Stimulated activated effector memory CD8-positive, alpha-beta T cell treated with anti-CD3 and anti-CD28 coated beads, Interleukin-12 subunit alpha, Interleukin-12 subunit beta, amount 100 ng/mL, for 72 hours (primary cell): ENCODE data around the gene IQGAP3.

ENCODE experiments used
- ATAC-seq: fragments of 150-1000 bp; cut with Tn5 transposase; 2 replicates; pipeline ENCODE4 v1.10.0; 2021
- DNase-seq, 2 donors: peaks; one replicate each; pipeline ENCODE4 v3.0.0; 2021 to 2022; ENCODE audit warnings: low spot score in 2 of 2
- H3K27ac Mint-ChIP-seq: one replicate; pipeline ENCODE4 v1.8.0; 2022; ENCODE audit warnings: mild to moderate bottlenecking, mixed read lengths
- H3K36me3 Mint-ChIP-seq: one replicate; pipeline ENCODE4 v1.8.0; 2022; ENCODE audit warnings: mild to moderate bottlenecking, mixed read lengths
- H3K4me1 Mint-ChIP-seq: one replicate; pipeline ENCODE4 v1.8.0; 2022; ENCODE audit warnings: mixed read lengths
- H3K4me3 Mint-ChIP-seq: one replicate; pipeline ENCODE4 v1.8.0; 2022; ENCODE audit warnings: mild to moderate bottlenecking, mixed read lengths
- H3K9me3 Mint-ChIP-seq: one replicate; pipeline ENCODE4 v1.8.0; 2022; ENCODE audit warnings: mixed read lengths

The IQGAP3 gene

GRCh38 chr1:156497078-156497742 lies 75.2 kb downstream of the IQGAP3 start:
- Mint-ChIP-seq H3K27ac (peak overlapping the region; percentile 99), H3K4me1 (peaks cover 81% of the 10 kb centered on the region), H3K36me3 (peaks cover 72% of the 10 kb centered on the region), H3K9me3 (no peaks in the 10 kb centered on the region), H3K4me3 (peak overlapping the region; percentile 85)
- DNase-seq = no peak
- ATAC-seq = no peak

- peak in 1 of 2 donors; percentile 64 for DNase-seq
- Mint-ChIP-seq H3K4me3 (peak overlapping the region; percentile 85), H3K36me3 (peaks cover 72% of the 10 kb centered on the region), H3K9me3 (no peaks in the 10 kb centered on the region), H3K27ac (peak overlapping the region; percentile 99), H3K4me1 (peaks cover 81% of the 10 kb centered on the region)
- peak; percentile 23 for ATAC-seq
Observed at GRCh38 chr1:156496211-156496761, 76.1 kb downstream of the IQGAP3 start.

- ATAC-seq = no peak
- no peak for DNase-seq
- peaks cover 87% of the 10 kb centered on the region for H3K4me1 Mint-ChIP-seq
- H3K27ac Mint-ChIP-seq = peak overlapping the region; percentile 99
- peak overlapping the region; percentile 85 for H3K4me3 Mint-ChIP-seq
- peaks cover 69% of the 10 kb centered on the region for H3K36me3 Mint-ChIP-seq
- H3K9me3 Mint-ChIP-seq = no peaks in the 10 kb centered on the region
Observed at GRCh38 chr1:156495401-156496140, 76.8 kb downstream of the IQGAP3 start.

GRCh38 chr1:156494309-156494895 lies 78.0 kb downstream of the IQGAP3 start:
- no peak for ATAC-seq
- no peak for DNase-seq
- Mint-ChIP-seq H3K9me3 (no peaks in the 10 kb centered on the region), H3K4me3 (peak overlapping the region; percentile 85), H3K4me1 (peaks cover 99% of the 10 kb centered on the region), H3K36me3 (peaks cover 67% of the 10 kb centered on the region), H3K27ac (peak overlapping the region; percentile 99)

- Mint-ChIP-seq H3K4me3 (peak overlapping the region; percentile 85), H3K27ac (peak overlapping the region; percentile 99), H3K4me1 (peaks cover 99% of the 10 kb centered on the region), H3K36me3 (peaks cover 65% of the 10 kb centered on the region), H3K9me3 (no peaks in the 10 kb centered on the region)
- ATAC-seq (no peak), DNase-seq (no peak)
Observed at GRCh38 chr1:156493742-156494141, 78.6 kb downstream of the IQGAP3 start.

GRCh38 chr1:156493154-156493631 lies 79.2 kb downstream of the IQGAP3 start:
- Mint-ChIP-seq H3K36me3 (peaks cover 67% of the 10 kb centered on the region), H3K27ac (peak overlapping the region; percentile 99), H3K4me3 (peak overlapping the region; percentile 85), H3K4me1 (peaks cover 99% of the 10 kb centered on the region), H3K9me3 (no peaks in the 10 kb centered on the region)
- no peak for DNase-seq
- ATAC-seq = no peak

GRCh38 chr1:156492591-156493080 lies 79.7 kb downstream of the IQGAP3 start:
- no peak for DNase-seq
- H3K4me1 Mint-ChIP-seq = peaks cover 99% of the 10 kb centered on the region
- peak overlapping the region; percentile 99 for H3K27ac Mint-ChIP-seq
- peak overlapping the region; percentile 85 for H3K4me3 Mint-ChIP-seq
- H3K9me3 Mint-ChIP-seq = no peaks in the 10 kb centered on the region
- peaks cover 67% of the 10 kb centered on the region for H3K36me3 Mint-ChIP-seq
- ATAC-seq = no peak

GRCh38 chr1:156492013-156492590 lies 80.3 kb downstream of the IQGAP3 start:
- ATAC-seq (no peak), DNase-seq (no peak)
- Mint-ChIP-seq H3K27ac (peak overlapping the region; percentile 99), H3K4me3 (peak overlapping the region; percentile 85), H3K36me3 (peaks cover 65% of the 10 kb centered on the region), H3K4me1 (peaks cover 99% of the 10 kb centered on the region), H3K9me3 (no peaks in the 10 kb centered on the region)

GRCh38 chr1:156491151-156491949 lies 81.0 kb downstream of the IQGAP3 start:
- H3K4me1 Mint-ChIP-seq = peaks cover 99% of the 10 kb centered on the region
- H3K27ac Mint-ChIP-seq = peak overlapping the region; percentile 99
- H3K36me3 Mint-ChIP-seq = peaks cover 62% of the 10 kb centered on the region
- H3K4me3 Mint-ChIP-seq = peak overlapping the region; percentile 85
- ATAC-seq (no peak), DNase-seq (no peak)
- H3K9me3 Mint-ChIP-seq = no peaks in the 10 kb centered on the region

- peak overlapping the region; percentile 85 for H3K4me3 Mint-ChIP-seq
- no peaks in the 10 kb centered on the region for H3K9me3 Mint-ChIP-seq
- H3K4me1 Mint-ChIP-seq = peaks cover 97% of the 10 kb centered on the region
- DNase-seq = no peak
- peaks cover 62% of the 10 kb centered on the region for H3K36me3 Mint-ChIP-seq
- peak overlapping the region; percentile 99 for H3K27ac Mint-ChIP-seq
- ATAC-seq = no peak
Observed at GRCh38 chr1:156490401-156491032, 81.8 kb downstream of the IQGAP3 start.

- DNase-seq (no peak), ATAC-seq (no peak)
- H3K36me3 Mint-ChIP-seq = peaks cover 56% of the 10 kb centered on the region
- H3K4me1 Mint-ChIP-seq = peaks cover 94% of the 10 kb centered on the region
- peak overlapping the region; percentile 85 for H3K4me3 Mint-ChIP-seq
- H3K27ac Mint-ChIP-seq = peak overlapping the region; percentile 99
- H3K9me3 Mint-ChIP-seq = no peaks in the 10 kb centered on the region
Observed at GRCh38 chr1:156489935-156490293, 82.5 kb downstream of the IQGAP3 start.

GRCh38 chr1:156489166-156489934 lies 83.0 kb downstream of the IQGAP3 start:
- H3K4me3 Mint-ChIP-seq = peak overlapping the region; percentile 85
- no peak for DNase-seq
- H3K36me3 Mint-ChIP-seq = peaks cover 50% of the 10 kb centered on the region
- peak; percentile 55 for ATAC-seq
- H3K4me1 Mint-ChIP-seq = peaks cover 94% of the 10 kb centered on the region
- no peaks in the 10 kb centered on the region for H3K9me3 Mint-ChIP-seq
- H3K27ac Mint-ChIP-seq = peak overlapping the region; percentile 99

- peak overlapping the region; percentile 99 for H3K27ac Mint-ChIP-seq
- ATAC-seq (peak; percentile 78), DNase-seq (peak in 1 of 2 donors; percentile 78)
- H3K4me3 Mint-ChIP-seq = peak overlapping the region; percentile 85
- peaks cover 43% of the 10 kb centered on the region for H3K36me3 Mint-ChIP-seq
- peaks cover 94% of the 10 kb centered on the region for H3K4me1 Mint-ChIP-seq
- no peaks in the 10 kb centered on the region for H3K9me3 Mint-ChIP-seq
Observed at GRCh38 chr1:156488566-156489165, 83.7 kb downstream of the IQGAP3 start.
